ENCODE data around the gene ZNF780A. TPM values are rescaled to one million over a fixed set of nuclear protein-coding genes. Genes with fewer than 3 reads are reported as not detected.

ZNF780A gene
- total RNA-seq, 1 donor, result 15.9 TPM

GRCh38 chr19:40110570-40110969, 19.8 kb upstream of the ZNF780A start:
- DNase-seq (ENCODE audit: insufficient read length, low spot score, missing footprints), result no peak
- Histone ChIP-seq H3K79me2 (ENCODE audit: insufficient read depth, low read length) (no peaks in the 10 kb centered on the region), H3K27me3 (ENCODE audit: insufficient read depth, low read length) (no peaks in the 10 kb centered on the region), H3K4me3 (ENCODE audit: insufficient read depth, low read length) (no peak overlapping the region), H3K4me2 (ENCODE audit: insufficient read depth, low read length) (no peak overlapping the region), H3K9me3 (ENCODE audit: low read depth, low read length) (no peaks in the 10 kb centered on the region), H3K36me3 (ENCODE audit: insufficient read depth, low read length) (no peaks in the 10 kb centered on the region), H2AFZ (ENCODE audit: low read length) (no peak overlapping the region), H3K4me1 (ENCODE audit: insufficient read depth, low read length) (no peaks in the 10 kb centered on the region), H4K20me1 (ENCODE audit: insufficient read depth, low read length) (no peaks in the 10 kb centered on the region), H3K27ac (ENCODE audit: low read depth, low read length) (no peak overlapping the region)
- no peak for TF ChIP-seq CTCF (IDR thresholded peaks at IDR 0.05; ENCODE audit: extremely low read depth, low read depth, low read length)

- no peak for TF ChIP-seq CTCF (IDR thresholded peaks at IDR 0.05; ENCODE audit: extremely low read depth, low read depth, low read length)
- Histone ChIP-seq H4K20me1 (ENCODE audit: insufficient read depth, low read length) (no peaks in the 10 kb centered on the region), H3K27me3 (ENCODE audit: insufficient read depth, low read length) (no peaks in the 10 kb centered on the region), H3K36me3 (ENCODE audit: insufficient read depth, low read length) (no peaks in the 10 kb centered on the region), H3K27ac (ENCODE audit: low read depth, low read length) (no peak overlapping the region), H3K4me3 (ENCODE audit: insufficient read depth, low read length) (no peak overlapping the region), H3K9me3 (ENCODE audit: low read depth, low read length) (no peaks in the 10 kb centered on the region), H3K4me2 (ENCODE audit: insufficient read depth, low read length) (no peak overlapping the region), H3K4me1 (ENCODE audit: insufficient read depth, low read length) (no peaks in the 10 kb centered on the region), H3K79me2 (ENCODE audit: insufficient read depth, low read length) (no peaks in the 10 kb centered on the region), H2AFZ (ENCODE audit: low read length) (no peak overlapping the region)
- peak; percentile 58 for DNase-seq (ENCODE audit: insufficient read length, low spot score, missing footprints)
These were observed 14.0 kb upstream of the ZNF780A start for GRCh38 chr19:40104754-40105153.

- no peaks in the 10 kb centered on the region for H3K9me3 ChIP-seq (ENCODE audit: low read depth, low read length)
- H3K27ac ChIP-seq (ENCODE audit: low read depth, low read length), result no peak overlapping the region
- H2AFZ ChIP-seq (ENCODE audit: low read length), result no peak overlapping the region
- H3K4me1 ChIP-seq (ENCODE audit: insufficient read depth, low read length), result no peaks in the 10 kb centered on the region
- DNase-seq (ENCODE audit: insufficient read length, low spot score, missing footprints), result no peak
- no peaks in the 10 kb centered on the region for H3K27me3 ChIP-seq (ENCODE audit: insufficient read depth, low read length)
- H3K4me3 ChIP-seq (ENCODE audit: insufficient read depth, low read length), result no peak overlapping the region
- no peaks in the 10 kb centered on the region for H3K36me3 ChIP-seq (ENCODE audit: insufficient read depth, low read length)
- no peaks in the 10 kb centered on the region for H4K20me1 ChIP-seq (ENCODE audit: insufficient read depth, low read length)
- no peaks in the 10 kb centered on the region for H3K79me2 ChIP-seq (ENCODE audit: insufficient read depth, low read length)
- H3K4me2 ChIP-seq (ENCODE audit: insufficient read depth, low read length), result no peak overlapping the region
- no peak for TF ChIP-seq CTCF (IDR thresholded peaks at IDR 0.05; ENCODE audit: extremely low read depth, low read depth, low read length)
These were observed 12.9 kb upstream of the ZNF780A start for GRCh38 chr19:40103600-40103999.

- no peaks in the 10 kb centered on the region for H4K20me1 ChIP-seq (ENCODE audit: insufficient read depth, low read length)
- TF ChIP-seq CTCF (IDR thresholded peaks at IDR 0.05; ENCODE audit: extremely low read depth, low read depth, low read length), result no peak
- no peaks in the 10 kb centered on the region for H3K79me2 ChIP-seq (ENCODE audit: insufficient read depth, low read length)
- no peaks in the 10 kb centered on the region for H3K27me3 ChIP-seq (ENCODE audit: insufficient read depth, low read length)
- no peak overlapping the region for H2AFZ ChIP-seq (ENCODE audit: low read length)
- DNase-seq (ENCODE audit: insufficient read length, low spot score, missing footprints), result no peak
- no peaks in the 10 kb centered on the region for H3K4me1 ChIP-seq (ENCODE audit: insufficient read depth, low read length)
- no peaks in the 10 kb centered on the region for H3K9me3 ChIP-seq (ENCODE audit: low read depth, low read length)
- H3K27ac ChIP-seq (ENCODE audit: low read depth, low read length), result no peak overlapping the region
- H3K36me3 ChIP-seq (ENCODE audit: insufficient read depth, low read length), result no peaks in the 10 kb centered on the region
- H3K4me2 ChIP-seq (ENCODE audit: insufficient read depth, low read length), result no peak overlapping the region
- no peak overlapping the region for H3K4me3 ChIP-seq (ENCODE audit: insufficient read depth, low read length)
These were observed 11.1 kb upstream of the ZNF780A start for GRCh38 chr19:40101813-40102212.

Data from osteoblast (primary cell).